T-helper 2 cell treated with Interferon-gamma antibody and Interleukin-4, amounts not matched to agents 5 μg/mL and 100 μg/mL, for 36 hours (primary cell): ENCODE measurements around the gene ANKRD29.
"Not testable (repeated sequence)": the region's sequence is repeated elsewhere in the genome, so short reads cannot be mapped to it uniquely, and the experiment has no call there.

Experiments used
- DNase-seq: peaks from one replicate; pipeline ENCODE4 v3.0.0; 2021; ENCODE audit warnings: low spot score
- H3K27ac Mint-ChIP-seq: one replicate; pipeline ENCODE4 v1.8.0; 2021; ENCODE audit warnings: mild to moderate bottlenecking, mixed read lengths
- H3K27me3 Mint-ChIP-seq: one replicate; pipeline ENCODE4 v1.8.0; 2021; ENCODE audit warnings: low read depth, mixed read lengths
- H3K36me3 Mint-ChIP-seq: one replicate; pipeline ENCODE4 v1.8.0; 2021; ENCODE audit warnings: low read depth, mixed read lengths
- H3K4me1 Mint-ChIP-seq: one replicate; pipeline ENCODE4 v1.8.0; 2021; ENCODE audit warnings: low read depth, mixed read lengths
- H3K4me3 Mint-ChIP-seq: one replicate; pipeline ENCODE4 v1.8.0; 2022; ENCODE audit warnings: mild to moderate bottlenecking, moderate library complexity, mixed read lengths
- H3K9me3 Mint-ChIP-seq: one replicate; pipeline ENCODE4 v1.8.0; 2021; ENCODE audit warnings: mixed read lengths

The ANKRD29 gene

GRCh38 chr18:23646282-23646681, 16.4 kb downstream of the ANKRD29 start:
- peaks cover 35% of the 10 kb centered on the region for H3K27me3 Mint-ChIP-seq
- no peaks in the 10 kb centered on the region for H3K36me3 Mint-ChIP-seq
- no peak overlapping the region for H3K4me3 Mint-ChIP-seq
- no peak for DNase-seq
- no peak overlapping the region for H3K27ac Mint-ChIP-seq
- no peaks in the 10 kb centered on the region for H3K9me3 Mint-ChIP-seq
- peaks cover 3% of the 10 kb centered on the region for H3K4me1 Mint-ChIP-seq

- H3K4me3 Mint-ChIP-seq: no peak overlapping the region
- no peaks in the 10 kb centered on the region for H3K9me3 Mint-ChIP-seq
- no peaks in the 10 kb centered on the region for H3K36me3 Mint-ChIP-seq
- peaks cover 35% of the 10 kb centered on the region for H3K27me3 Mint-ChIP-seq
- H3K4me1 Mint-ChIP-seq: peaks cover 3% of the 10 kb centered on the region
- H3K27ac Mint-ChIP-seq: no peak overlapping the region
- no peak for DNase-seq
These were observed 17.0 kb downstream of the ANKRD29 start for GRCh38 chr18:23645568-23646175.

GRCh38 chr18:23643815-23644490, 18.8 kb downstream of the ANKRD29 start:
- H3K9me3 Mint-ChIP-seq: no peaks in the 10 kb centered on the region
- H3K4me3 Mint-ChIP-seq: no peak overlapping the region
- no peaks in the 10 kb centered on the region for H3K36me3 Mint-ChIP-seq
- peaks cover 3% of the 10 kb centered on the region for H3K4me1 Mint-ChIP-seq
- no peak overlapping the region for H3K27ac Mint-ChIP-seq
- peaks cover 36% of the 10 kb centered on the region for H3K27me3 Mint-ChIP-seq
- no peak for DNase-seq

GRCh38 chr18:23641937-23642666, 20.6 kb downstream of the ANKRD29 start:
- no peak overlapping the region for H3K4me3 Mint-ChIP-seq
- H3K4me1 Mint-ChIP-seq: peaks cover 3% of the 10 kb centered on the region
- H3K27me3 Mint-ChIP-seq: peaks cover 36% of the 10 kb centered on the region
- no peaks in the 10 kb centered on the region for H3K9me3 Mint-ChIP-seq
- H3K36me3 Mint-ChIP-seq: no peaks in the 10 kb centered on the region
- no peak for DNase-seq
- no peak overlapping the region for H3K27ac Mint-ChIP-seq

- Mint-ChIP-seq H3K27me3 (peaks cover 31% of the 10 kb centered on the region), H3K9me3 (no peaks in the 10 kb centered on the region), H3K27ac (no peak overlapping the region), H3K4me1 (peaks cover 3% of the 10 kb centered on the region), H3K36me3 (no peaks in the 10 kb centered on the region), H3K4me3 (no peak overlapping the region)
- DNase-seq: no peak
These were observed 21.5 kb downstream of the ANKRD29 start for GRCh38 chr18:23641143-23641720.

GRCh38 chr18:23640052-23640451, 22.7 kb downstream of the ANKRD29 start:
- no peaks in the 10 kb centered on the region for H3K36me3 Mint-ChIP-seq
- peaks cover 30% of the 10 kb centered on the region for H3K27me3 Mint-ChIP-seq

GRCh38 chr18:23636433-23636832, 26.3 kb downstream of the ANKRD29 start:
- not testable (repeated sequence) for H3K4me1 Mint-ChIP-seq, H3K4me3 Mint-ChIP-seq, DNase-seq, H3K9me3 Mint-ChIP-seq, H3K36me3 Mint-ChIP-seq, H3K27ac Mint-ChIP-seq
- H3K27me3 Mint-ChIP-seq: peaks cover 26% of the 10 kb centered on the region

More at GRCh38 chr18:23640052-23640451, 22.7 kb downstream of the ANKRD29 start:
- Mint-ChIP-seq H3K4me1 (peaks cover 4% of the 10 kb centered on the region), H3K27ac (no peak overlapping the region), H3K9me3 (no peaks in the 10 kb centered on the region), H3K4me3 (no peak overlapping the region)
- DNase-seq: no peak

GRCh38 chr18:23636071-23636399, 26.7 kb downstream of the ANKRD29 start:
- Mint-ChIP-seq H3K4me3 (no peak overlapping the region), H3K27ac (no peak overlapping the region), H3K4me1 (peaks cover 8% of the 10 kb centered on the region), H3K27me3 (peaks cover 29% of the 10 kb centered on the region), H3K9me3 (no peaks in the 10 kb centered on the region), H3K36me3 (no peaks in the 10 kb centered on the region)
- no peak for DNase-seq

- H3K4me1 Mint-ChIP-seq: peaks cover 8% of the 10 kb centered on the region
- H3K4me3 Mint-ChIP-seq: no peak overlapping the region
- DNase-seq: no peak
- H3K36me3 Mint-ChIP-seq: no peaks in the 10 kb centered on the region
- peaks cover 27% of the 10 kb centered on the region for H3K27me3 Mint-ChIP-seq
- H3K9me3 Mint-ChIP-seq: no peaks in the 10 kb centered on the region
- H3K27ac Mint-ChIP-seq: no peak overlapping the region
These were observed 27.2 kb downstream of the ANKRD29 start for GRCh38 chr18:23635283-23636070.

- Mint-ChIP-seq H3K4me3 (no peak overlapping the region), H3K27ac (no peak overlapping the region), H3K27me3 (peaks cover 20% of the 10 kb centered on the region), H3K4me1 (peaks cover 8% of the 10 kb centered on the region), H3K36me3 (no peaks in the 10 kb centered on the region), H3K9me3 (no peaks in the 10 kb centered on the region)
- DNase-seq: no peak
These were observed 28.0 kb downstream of the ANKRD29 start for GRCh38 chr18:23634692-23635091.

GRCh38 chr18:23632615-23633014, 30.1 kb downstream of the ANKRD29 start:
- Mint-ChIP-seq H3K27ac (no peak overlapping the region), H3K27me3 (peaks cover 18% of the 10 kb centered on the region), H3K9me3 (no peaks in the 10 kb centered on the region), H3K4me3 (no peak overlapping the region), H3K36me3 (no peaks in the 10 kb centered on the region), H3K4me1 (peaks cover 8% of the 10 kb centered on the region)
- no peak for DNase-seq

GRCh38 chr18:23631746-23632145, 31.0 kb downstream of the ANKRD29 start:
- Mint-ChIP-seq H3K27me3 (peaks cover 18% of the 10 kb centered on the region), H3K36me3 (no peaks in the 10 kb centered on the region), H3K4me3 (no peak overlapping the region), H3K4me1 (peaks cover 8% of the 10 kb centered on the region), H3K9me3 (no peaks in the 10 kb centered on the region), H3K27ac (no peak overlapping the region)
- DNase-seq: no peak

- Mint-ChIP-seq H3K9me3 (no peaks in the 10 kb centered on the region), H3K27me3 (peaks cover 18% of the 10 kb centered on the region), H3K4me3 (no peak overlapping the region), H3K36me3 (no peaks in the 10 kb centered on the region), H3K27ac (no peak overlapping the region), H3K4me1 (peaks cover 11% of the 10 kb centered on the region)
- no peak for DNase-seq
These were observed 31.4 kb downstream of the ANKRD29 start for GRCh38 chr18:23631312-23631711.
